GM21737 (cell line): ENCODE measurements around the gene LRRC41.

Source experiments
- ATAC-seq: cut with Tn5 transposase; IDR thresholded peaks from one replicate; pipeline ENCODE4 v1.9.1; 2021; ENCODE audit warnings: mild to moderate bottlenecking, moderate library complexity; ENCODE audit not compliant: unreplicated experiment

LRRC41 gene

DNA sequence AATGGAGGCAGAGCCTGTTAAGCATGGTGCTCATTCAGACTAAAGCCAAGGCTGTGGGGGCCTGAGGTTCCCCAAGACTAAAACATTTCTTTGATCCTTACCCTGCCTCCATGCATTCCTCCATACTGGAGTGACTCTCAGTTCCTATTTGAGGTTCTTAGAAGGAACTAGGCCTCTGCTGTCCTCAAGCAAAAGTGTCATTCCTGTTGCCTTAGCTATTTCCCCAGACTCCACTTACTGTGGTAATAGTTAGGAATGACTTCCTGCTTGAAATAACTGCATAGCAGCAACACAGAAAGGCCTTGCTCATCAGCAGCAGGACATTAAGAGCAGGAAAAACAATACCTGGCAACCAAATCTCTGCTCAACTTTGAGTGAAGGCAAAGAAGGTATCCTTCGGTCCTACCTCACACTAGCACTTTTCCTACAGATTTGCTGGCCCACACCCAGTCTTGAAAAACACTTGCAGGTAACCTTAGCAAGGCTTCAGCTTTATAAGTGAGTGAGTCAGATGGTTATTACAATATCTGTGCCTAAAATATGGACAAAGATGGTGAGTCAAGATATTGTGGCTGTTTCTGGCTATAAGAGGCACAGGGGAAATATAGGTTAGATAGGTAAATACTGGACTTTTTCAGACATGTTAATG lies 14.8 kb downstream of the LRRC41 start:
- ATAC-seq: no peak

DNA sequence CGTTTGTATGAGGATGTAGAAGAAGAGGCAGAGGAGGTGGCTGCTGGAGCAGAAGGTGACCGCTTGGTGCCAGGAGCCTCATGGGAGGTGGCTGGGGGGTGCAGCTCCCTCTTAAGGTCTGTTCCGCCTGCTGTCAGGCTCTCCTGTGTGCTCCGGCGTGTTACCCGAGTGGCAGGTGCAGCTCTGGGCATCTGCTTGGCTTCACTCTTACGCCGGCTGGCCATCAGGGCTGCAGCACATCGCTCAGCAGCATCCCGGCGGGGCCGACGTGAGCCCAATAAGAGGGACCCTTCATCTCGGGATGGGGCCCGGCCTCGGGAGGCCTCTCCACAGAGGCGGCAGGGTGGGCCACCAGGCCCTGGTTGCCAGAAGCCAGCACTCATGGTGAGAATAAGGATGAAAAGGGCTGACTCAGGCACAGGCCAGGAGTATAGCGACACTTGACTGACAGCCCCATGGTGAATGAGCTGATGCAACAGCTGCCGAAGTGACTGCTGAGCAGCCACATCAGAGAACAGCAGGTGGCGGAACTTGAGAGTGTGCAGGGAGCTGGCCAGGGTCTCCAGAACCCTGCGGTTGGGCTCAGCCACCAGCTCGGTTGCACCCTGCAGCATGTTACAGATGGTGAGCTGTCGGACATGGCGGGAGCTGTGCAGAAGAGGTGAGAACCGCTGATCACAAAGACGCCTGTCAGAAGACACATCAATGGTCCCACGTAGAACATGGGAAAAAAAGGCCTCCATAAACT lies 17.5 kb downstream of the LRRC41 start:
- no peak for ATAC-seq

DNA sequence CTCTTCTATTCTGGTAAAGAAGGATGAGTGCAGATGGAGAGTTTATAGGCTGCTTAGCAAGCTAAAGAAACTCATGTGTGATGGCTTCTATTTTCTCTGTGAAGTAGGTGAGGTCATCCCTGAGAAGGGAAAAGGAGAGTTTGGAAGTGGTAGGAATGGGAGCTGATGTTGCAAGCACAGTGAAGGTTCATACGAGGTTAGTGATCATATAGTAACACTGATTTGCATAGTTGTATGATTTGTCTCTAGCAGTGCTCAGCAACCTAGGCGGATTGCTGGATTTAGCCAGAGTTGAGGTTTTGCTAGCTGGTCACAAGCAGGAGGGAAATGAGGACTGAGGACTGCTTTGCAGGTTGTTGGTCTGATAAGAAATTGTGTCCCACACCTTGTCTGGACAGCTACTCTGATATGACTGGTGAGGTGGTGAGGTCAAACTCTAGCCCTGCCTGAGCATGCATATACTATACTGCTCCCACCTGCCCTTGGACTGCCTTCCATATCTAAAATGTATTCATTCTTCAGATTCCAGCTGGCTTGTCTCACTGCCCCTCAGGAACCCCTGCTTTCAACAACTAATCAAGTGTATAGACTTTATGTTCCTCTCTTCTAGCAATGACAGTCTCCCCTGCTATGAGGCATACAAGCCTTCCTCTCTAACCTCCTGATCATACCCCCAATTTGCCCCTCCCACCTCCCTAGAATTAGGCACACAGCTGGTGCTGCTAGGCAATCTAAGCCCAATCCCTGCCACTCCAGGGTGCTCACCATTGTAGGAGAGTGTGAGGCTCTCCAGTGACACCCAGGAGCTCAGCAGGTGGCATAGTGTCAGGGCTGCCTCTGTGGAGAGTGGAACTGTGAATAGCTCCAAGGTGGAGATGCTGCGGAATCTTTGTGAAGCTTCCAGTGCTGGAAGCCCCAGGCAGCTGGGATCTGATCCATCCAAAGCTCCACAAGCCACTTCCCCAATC lies 18.5 kb downstream of the LRRC41 start:
- ATAC-seq: no peak

- no peak for ATAC-seq
Measured at GRCh38 chr1:46284058-46284457, 19.4 kb downstream of the LRRC41 start.

GRCh38 chr1:46281021-46281420 lies 22.4 kb downstream of the LRRC41 start:
- no peak for ATAC-seq

- no peak for ATAC-seq
Measured at GRCh38 chr1:46280092-46280491, 23.3 kb downstream of the LRRC41 start.

- no peak for ATAC-seq
Measured at GRCh38 chr1:46278807-46279206, 24.6 kb downstream of the LRRC41 start.

DNA sequence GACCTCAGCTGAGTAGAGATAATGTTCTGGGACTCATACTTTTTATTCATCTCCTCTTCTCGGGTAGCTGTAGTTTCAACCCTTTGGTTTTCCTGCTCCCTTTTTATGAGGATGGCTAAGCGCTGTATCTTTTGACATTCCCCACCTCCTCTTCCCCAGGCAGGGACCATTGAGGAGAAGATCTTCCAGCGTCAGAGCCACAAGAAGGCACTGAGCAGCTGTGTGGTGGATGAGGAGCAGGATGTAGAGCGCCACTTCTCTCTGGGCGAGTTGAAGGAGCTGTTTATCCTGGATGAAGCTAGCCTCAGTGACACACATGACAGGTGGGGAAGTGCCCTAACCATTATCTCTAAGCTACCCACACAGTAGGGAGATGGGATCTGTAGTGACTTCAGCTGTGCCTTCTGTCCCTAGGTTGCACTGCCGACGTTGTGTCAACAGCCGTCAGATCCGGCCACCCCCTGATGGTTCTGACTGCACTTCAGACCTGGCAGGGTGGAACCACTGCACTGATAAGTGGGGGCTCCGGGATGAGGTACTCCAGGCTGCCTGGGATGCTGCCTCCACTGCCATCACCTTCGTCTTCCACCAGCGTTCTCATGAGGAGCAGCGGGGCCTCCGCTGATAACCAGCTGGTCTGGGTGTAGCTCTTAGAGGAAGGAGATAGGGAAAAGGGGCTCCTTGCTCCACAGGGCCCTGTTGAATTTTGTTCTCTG lies 25.6 kb downstream of the LRRC41 start:
- ATAC-seq: no peak

GRCh38 chr1:46275030-46275337 lies 28.4 kb downstream of the LRRC41 start:
- no peak for ATAC-seq

GRCh38 chr1:46274225-46275029 lies 29.0 kb downstream of the LRRC41 start:
- ATAC-seq: no peak

DNA sequence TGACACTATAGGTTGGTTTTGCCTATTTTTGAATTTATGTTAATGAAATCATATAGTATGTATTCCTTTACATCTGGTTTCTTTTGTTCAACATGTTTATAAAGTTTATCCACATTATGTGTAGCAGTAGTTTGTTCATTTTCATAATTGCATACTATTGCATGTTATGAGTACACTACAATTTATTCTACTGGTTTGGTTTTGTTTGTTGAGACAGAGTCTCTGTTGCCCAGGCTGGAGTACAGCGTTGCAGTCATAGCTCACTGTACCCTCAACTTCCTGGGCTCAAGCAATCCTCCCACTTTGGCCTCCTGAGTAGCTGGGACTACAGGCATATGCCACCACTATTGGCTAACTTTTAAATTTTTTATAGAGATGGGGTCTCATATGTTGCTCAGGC lies 34.8 kb downstream of the LRRC41 start:
- ATAC-seq: no peak

DNA sequence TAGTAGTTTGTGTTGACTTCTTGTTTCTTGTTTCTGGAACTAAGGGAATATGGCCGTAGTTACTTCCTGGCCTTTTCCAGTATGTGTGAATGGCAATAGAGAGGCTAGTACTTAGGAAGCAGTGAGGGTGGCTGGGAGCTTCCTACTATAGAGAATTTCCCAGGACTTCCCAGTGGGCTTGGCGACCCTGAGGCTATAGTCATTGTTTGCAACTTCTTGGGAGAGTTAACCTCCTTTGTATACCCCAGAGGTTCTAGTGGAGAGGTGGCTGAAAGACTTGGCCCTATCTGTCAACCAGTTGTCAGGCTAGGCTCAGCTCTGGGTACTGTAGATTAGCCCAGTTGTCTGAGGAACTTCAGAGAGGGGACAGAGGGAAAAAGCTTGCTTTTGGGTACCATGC lies 40.3 kb downstream of the LRRC41 start:
- no peak for ATAC-seq

DNA sequence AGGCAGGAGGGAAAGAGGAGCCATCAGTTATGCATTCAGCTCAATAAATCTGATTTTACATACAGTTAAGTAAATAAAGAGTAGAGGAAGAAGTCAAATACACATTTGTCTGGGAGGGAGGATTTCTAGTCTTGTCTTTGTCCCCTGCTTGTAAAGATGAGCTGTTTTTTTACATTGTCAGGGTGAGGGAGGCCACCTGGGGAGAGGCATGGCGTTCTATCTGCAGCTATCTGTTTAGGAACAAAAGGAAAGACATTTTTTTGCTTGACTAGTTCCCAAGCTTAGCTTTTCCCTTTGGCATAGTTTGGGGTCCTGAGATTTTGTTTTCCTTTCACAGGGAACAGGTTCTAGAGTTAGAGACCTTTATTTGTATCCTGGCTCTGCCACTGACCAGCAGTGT lies 40.9 kb downstream of the LRRC41 start:
- no peak for ATAC-seq

DNA sequence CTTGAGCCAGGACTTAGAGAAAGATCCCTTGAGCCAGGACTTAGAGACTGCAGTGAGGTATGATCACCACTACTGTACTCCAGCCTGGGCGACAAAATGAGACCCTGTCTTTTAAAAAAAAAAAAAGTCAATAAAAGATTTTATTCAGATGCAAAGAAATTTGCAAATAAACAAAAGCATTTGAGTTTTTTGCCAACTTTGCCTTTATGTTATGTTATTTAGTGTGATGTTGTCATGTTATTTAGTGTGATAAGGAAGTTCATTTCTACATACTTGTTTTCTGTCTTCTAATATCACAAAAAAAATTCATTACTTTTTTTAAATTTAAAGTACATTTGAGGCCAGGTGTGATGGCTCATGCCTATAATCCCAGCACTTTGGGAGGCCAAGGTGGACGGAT lies 46.9 kb downstream of the LRRC41 start:
- ATAC-seq: no peak

GRCh38 chr1:46254668-46255067 lies 48.7 kb downstream of the LRRC41 start:
- ATAC-seq: no peak

GRCh38 chr1:46248122-46248920 lies 55.1 kb downstream of the LRRC41 start:
- ATAC-seq: no peak

GRCh38 chr1:46247436-46248121 lies 55.8 kb downstream of the LRRC41 start, which contains the start of gene RAD54L:
TSS of gene RAD54L (plus strand) at chr1:46247763. CDS start at chr1:46248406, 643 bp downstream.
- peak; percentile 93 for ATAC-seq

DNA sequence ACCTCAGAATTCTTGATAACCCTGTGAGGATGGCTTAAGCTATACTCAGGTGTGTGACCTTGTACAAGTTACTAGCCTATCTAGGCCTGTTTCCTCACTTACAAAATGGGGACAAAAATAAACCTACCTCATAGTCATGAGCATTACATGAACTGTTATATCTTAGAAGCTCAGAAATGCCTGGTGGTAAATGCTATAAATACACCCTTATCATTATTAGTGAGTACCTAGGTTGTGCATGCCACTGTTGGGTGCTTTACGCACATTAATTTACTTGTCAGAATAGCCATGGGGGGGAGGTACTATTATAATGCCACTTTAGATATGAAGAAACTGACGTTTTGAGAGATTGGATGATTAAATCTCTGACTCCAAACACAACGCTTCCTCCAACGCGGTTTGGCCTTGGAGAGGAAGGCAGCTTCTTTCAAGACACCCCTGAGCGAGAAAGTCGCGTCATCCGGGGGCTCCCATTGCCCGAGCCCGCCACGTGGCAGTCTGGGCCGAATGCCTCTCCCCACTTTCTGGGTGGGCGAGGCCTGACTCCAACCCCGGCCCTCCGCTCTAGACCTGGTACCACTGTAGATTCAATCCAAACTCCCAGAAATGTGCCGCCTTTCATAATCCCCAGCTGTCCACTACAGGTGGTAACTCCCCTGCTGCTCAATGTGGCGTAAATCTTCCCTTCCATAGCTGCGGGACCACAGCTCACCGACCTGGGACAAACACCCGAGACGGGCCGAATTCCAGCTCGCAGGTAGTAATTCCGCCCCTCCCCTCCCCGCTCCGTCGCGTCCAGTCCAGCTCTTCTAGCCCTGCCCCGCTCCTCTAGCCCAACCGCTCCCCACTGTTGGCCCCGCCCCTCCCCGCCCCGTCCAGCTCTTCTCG lies 56.6 kb downstream of the LRRC41 start:
- peak; percentile 54 for ATAC-seq
